ENCODE results near the gene ZBTB46. TPM values are rescaled to one million over a fixed set of nuclear protein-coding genes. Genes with fewer than 3 reads are reported as not detected.

ZBTB46 gene
- total and polyA plus RNA-seq, 4 donors, result 0.79 to 12.1 (median 4.7) TPM

- Histone ChIP-seq H3K4me3 (ENCODE audit: low read depth in 1 of 3, low read length in 3 of 3) (no peak within 1 kb of the TSS), H3K36me3 (ENCODE audit: control insufficient read depth in 4 of 4, insufficient read depth in 3 of 4, low read depth in 1 of 4, low read length in 3 of 4) (peaks cover 0 to 3% (median under 1%) of the 10 kb centered on the region in 4 donors), H3K27me3 (ENCODE audit: control insufficient read depth in 4 of 4, insufficient read depth in 4 of 4, low read length in 3 of 4) (no peaks in the 10 kb centered on the region), H3K4me1 (ENCODE audit: control insufficient read depth in 4 of 4, insufficient read depth in 4 of 4, low read length in 3 of 4) (peaks cover 7 to 22% (median 13%) of the 10 kb centered on the region in 4 donors), H3K9ac (ENCODE audit: low read depth in 1 of 2, low read length in 2 of 2) (no peak within 1 kb of the TSS), H3K9me3 (ENCODE audit: control insufficient read depth in 4 of 4, low read length in 3 of 4) (no peaks in the 10 kb centered on the region), H3K27ac (ENCODE audit: low read depth in 1 of 2, low read length in 2 of 2) (no peak within 1 kb of the TSS)
- DNase-seq (ENCODE audit: low spot score), result no peak
- TF ChIP-seq GABPA (IDR thresholded peaks at IDR 0.05 in 1 of 2, conservative IDR thresholded peaks at IDR 0.05 in 1 of 2), result no peak
- peak in 1 of 2 donors; percentile 10 for TF ChIP-seq HNF4A (conservative IDR thresholded peaks at IDR 0.05)
- WGBS, result 39% methylated on average over 52 of the region's 52 CpGs
Observed at GRCh38 chr20:63696628-63697356, 134.3 kb downstream of the ZBTB46 start, which contains the start of gene TNFRSF6B. TNFRSF6B (plus strand) TSS chr20:63696652; CDS start chr20:63696768, 116 bp downstream.

- H3K4me3 ChIP-seq (ENCODE audit: low read depth in 1 of 3, low read length in 3 of 3), result no peak overlapping the region
- H3K27me3 ChIP-seq (ENCODE audit: control insufficient read depth in 4 of 4, insufficient read depth in 4 of 4, low read length in 3 of 4), result no peaks in the 10 kb centered on the region
- H3K9ac ChIP-seq (ENCODE audit: low read depth in 1 of 2, low read length in 2 of 2), result no peak overlapping the region
- DNase-seq (ENCODE audit: low spot score), result peak; percentile 62
- no peak overlapping the region for H3K27ac ChIP-seq (ENCODE audit: low read depth in 1 of 2, low read length in 2 of 2)
- H3K9me3 ChIP-seq (ENCODE audit: control insufficient read depth in 4 of 4, low read length in 3 of 4), result no peaks in the 10 kb centered on the region
- TF ChIP-seq EGR1 (IDR thresholded peaks at IDR 0.05; ENCODE audit: low read depth in 2 of 2) (no peak), HNF4G (IDR thresholded peaks at IDR 0.05) (no peak), JUND (IDR thresholded peaks at IDR 0.05) (no peak), RAD21 (IDR thresholded peaks at IDR 0.05) (no peak), ZBTB33 (IDR thresholded peaks at IDR 0.05) (no peak), FOXA1 (IDR thresholded peaks at IDR 0.05) (no peak), MAX (IDR thresholded peaks at IDR 0.05) (no peak), ATF3 (IDR thresholded peaks at IDR 0.05) (no peak), REST (IDR thresholded peaks at IDR 0.05) (no peak), TAF1 (conservative IDR thresholded peaks at IDR 0.05) (no peak), NR2F2 (IDR thresholded peaks at IDR 0.05) (no peak), HNF4A (conservative IDR thresholded peaks at IDR 0.05) (no peak), FOXA2 (IDR thresholded peaks at IDR 0.05) (no peak), RXRA (IDR thresholded peaks at IDR 0.05) (no peak), SP1 (IDR thresholded peaks at IDR 0.05) (no peak)
- 41% methylated on average over 6 of the region's 6 CpGs for WGBS
- H3K4me1 ChIP-seq (ENCODE audit: control insufficient read depth in 4 of 4, insufficient read depth in 4 of 4, low read length in 3 of 4), result peaks cover 7 to 22% (median 13%) of the 10 kb centered on the region in 4 donors
- peaks cover 0 to 3% (median 1%) of the 10 kb centered on the region in 4 donors for H3K36me3 ChIP-seq (ENCODE audit: control insufficient read depth in 4 of 4, insufficient read depth in 3 of 4, low read depth in 1 of 4, low read length in 3 of 4)
Observed at GRCh38 chr20:63696306-63696627, 134.8 kb downstream of the ZBTB46 start.
